ENCODE results near the gene TECR. TPM values are rescaled to one million over a fixed set of nuclear protein-coding genes. Genes with fewer than 3 reads are reported as not detected.
"Not testable (repeated sequence)": the region's sequence is repeated elsewhere in the genome, so short reads cannot be mapped to it uniquely, and the experiment has no call there.

Gene TECR
- total RNA-seq, 1 experiment from 2014 or later: 146 TPM

DNA sequence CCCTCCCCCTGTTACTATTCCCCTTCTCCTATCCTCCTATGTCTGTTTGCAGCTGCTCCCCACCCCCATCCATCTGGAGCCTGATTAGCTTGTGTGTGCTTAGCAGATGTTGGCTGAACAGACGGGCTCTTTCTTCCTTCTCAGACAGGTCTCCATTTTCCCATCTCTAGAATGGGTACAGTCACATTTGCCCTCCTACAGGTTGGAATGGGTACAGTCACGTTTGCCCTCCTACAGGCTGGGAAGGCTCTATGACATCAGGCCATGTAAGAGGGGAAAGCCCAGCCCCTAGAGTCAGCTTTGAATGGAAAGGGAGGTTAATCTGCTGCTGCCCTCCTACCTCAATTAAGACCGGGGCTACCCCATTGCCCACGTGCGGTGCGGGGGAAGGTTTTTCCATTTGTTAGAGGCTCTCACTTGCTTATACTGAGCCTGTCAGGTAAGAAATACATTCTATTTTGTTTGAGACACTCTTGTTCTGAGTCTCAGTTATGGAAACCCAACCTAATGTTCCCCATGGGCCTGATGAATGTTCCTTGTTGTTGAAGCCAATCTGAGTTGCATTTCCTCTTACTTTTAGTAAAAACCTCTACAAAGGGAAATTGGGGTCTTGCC, 51.3 kb downstream of the TECR start:
- DNase-seq (ENCODE audit: low spot score): no peak

DNA sequence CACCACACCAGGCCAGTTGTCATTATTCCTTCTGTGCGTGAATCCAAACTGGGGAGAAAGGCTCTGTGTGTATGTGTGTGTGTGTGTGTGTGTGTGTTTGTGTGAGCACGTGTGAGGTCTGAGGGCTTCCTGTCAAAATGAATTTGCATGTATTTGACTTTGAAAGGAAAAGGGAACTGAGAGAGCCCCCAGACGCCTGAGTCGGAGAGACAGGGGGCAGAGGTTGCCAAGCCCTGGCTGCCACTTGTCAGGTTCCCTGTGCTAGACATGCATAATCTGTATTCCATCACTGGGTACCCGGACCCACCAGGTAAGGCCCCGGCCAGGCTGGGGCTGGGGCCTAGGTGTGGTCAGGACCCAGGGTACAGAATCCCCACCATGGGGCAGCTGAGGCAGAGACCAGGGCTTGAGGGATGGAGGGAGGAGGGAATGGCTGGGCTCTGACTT, 53.5 kb downstream of the TECR start, which contains the start of gene CLEC17A:
Gene CLEC17A (plus strand): TSS at position 191 of the 447 bp plus-strand sequence. CDS start 77 bp downstream, at position 268.
- DNase-seq (ENCODE audit: low spot score): no peak

GRCh38 chr19:14584372-14584771, 55.0 kb downstream of the TECR start:
- not testable (repeated sequence) for DNase-seq (ENCODE audit: low spot score)

DNA sequence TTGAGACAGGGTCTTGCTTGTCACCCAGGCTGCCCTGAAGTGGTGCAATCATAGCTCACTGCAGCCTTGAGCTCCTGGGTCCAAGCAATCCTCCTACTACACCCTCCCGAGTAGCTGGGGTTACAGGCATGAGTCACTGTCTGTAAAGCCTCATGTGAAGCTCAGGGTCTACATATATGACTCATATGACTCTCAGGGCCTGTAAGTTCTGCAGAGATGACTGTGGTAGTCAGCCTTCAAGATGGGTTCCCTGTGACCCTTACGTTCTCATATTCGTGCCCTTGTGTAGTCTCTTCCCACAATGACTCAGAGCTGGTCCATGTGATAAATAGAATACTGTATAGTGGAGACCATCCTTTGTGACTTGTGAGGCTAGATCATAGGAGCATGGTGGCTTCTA, 55.8 kb downstream of the TECR start:
- not testable (repeated sequence) for DNase-seq (ENCODE audit: low spot score)

DNA sequence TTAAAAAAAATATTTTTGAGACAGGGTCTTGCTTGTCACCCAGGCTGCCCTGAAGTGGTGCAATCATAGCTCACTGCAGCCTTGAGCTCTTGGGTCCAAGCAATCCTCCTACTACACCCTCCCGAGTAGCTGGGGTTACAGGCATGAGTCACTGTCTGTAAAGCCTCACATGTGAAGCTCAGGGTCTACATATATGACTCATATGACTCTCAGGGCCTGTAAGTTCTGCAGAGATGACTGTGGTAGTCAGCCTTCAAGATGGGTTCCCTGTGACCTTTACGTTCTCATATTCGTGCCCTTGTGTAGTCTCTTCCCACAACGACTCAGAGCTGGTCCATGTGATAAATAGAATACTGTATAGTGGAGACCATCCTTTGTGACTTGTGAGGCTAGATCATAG, 60.0 kb downstream of the TECR start:
- not testable (repeated sequence) for DNase-seq (ENCODE audit: low spot score)

- DNase-seq (ENCODE audit: low spot score): no peak
Measured at GRCh38 chr19:14595558-14595957, 66.2 kb downstream of the TECR start.

DNA sequence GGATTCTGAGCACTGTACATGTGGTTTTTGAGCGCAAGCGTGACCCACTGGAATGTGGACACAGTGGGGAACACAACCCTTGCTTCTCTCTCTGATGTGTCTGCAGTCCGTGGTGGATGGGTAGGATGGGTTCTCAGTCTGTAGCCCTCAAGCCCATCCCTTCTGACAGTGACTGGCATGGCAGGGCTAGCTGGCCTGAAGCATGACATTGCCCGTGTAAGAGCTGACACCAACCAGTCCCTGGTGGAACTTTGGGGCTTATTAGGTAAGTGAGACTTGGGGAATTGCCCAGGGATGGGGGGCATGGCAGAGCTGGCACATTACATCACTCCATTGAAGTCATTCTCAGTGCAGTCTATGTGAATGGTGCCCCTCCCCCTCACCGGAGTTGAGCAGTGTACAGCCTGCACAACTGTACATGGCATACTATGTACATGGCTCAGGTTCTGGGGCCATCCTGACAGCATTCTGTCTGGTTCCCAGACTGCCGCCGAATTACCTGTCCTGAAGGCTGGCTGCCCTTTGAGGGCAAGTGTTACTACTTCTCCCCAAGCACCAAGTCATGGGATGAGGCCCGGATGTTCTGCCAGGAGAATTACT, 70.3 kb downstream of the TECR start:
- DNase-seq (ENCODE audit: low spot score): no peak

- no peak for DNase-seq (ENCODE audit: low spot score)
Measured at GRCh38 chr19:14603990-14604387, 74.6 kb downstream of the TECR start.

DNA sequence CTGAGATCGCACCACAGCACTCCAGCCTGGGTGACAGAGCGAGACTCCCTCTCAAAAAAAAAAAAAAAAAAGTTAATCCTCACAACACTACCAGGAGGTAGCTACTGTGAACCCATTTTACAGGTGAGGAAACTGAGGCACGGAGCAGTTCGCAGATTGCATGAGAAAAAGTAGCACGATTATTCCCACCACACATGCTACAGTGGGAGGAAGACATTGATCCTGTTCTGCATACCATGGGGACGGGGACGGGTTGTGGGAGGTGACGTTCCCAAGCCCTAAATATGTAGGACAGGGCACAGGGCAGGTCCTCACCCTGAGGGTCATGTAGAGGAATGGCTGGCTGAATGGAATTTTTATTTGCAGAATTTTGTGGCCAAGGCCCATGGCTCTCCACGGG, 77.2 kb downstream of the TECR start:
- no peak for DNase-seq (ENCODE audit: low spot score)

- no peak for DNase-seq (ENCODE audit: low spot score)
Measured at GRCh38 chr19:14611051-14611450, 81.7 kb downstream of the TECR start.

DNA sequence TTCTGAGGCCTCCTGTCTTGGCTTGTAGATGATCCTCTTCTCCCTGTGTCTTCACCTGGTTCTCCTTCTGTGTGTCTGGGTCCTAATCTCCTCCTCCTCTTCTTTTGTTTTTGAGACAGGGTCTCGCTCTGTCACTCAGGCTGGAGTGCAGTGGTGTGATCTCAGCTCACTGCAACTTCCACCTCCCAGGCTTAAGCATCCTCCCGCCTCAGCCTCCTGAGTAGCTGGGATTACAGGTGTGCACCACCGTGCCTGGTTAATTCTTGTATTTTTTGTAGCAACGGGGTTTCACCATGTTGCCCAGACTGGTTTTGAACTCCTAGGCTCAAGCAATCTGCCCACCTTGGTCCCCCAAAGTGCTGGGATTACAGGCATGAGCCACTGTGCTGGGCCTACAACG, 82.8 kb downstream of the TECR start:
- DNase-seq (ENCODE audit: low spot score): not testable (repeated sequence)

GRCh38 chr19:14612657-14613056, 83.3 kb downstream of the TECR start:
- DNase-seq (ENCODE audit: low spot score): no peak

DNA sequence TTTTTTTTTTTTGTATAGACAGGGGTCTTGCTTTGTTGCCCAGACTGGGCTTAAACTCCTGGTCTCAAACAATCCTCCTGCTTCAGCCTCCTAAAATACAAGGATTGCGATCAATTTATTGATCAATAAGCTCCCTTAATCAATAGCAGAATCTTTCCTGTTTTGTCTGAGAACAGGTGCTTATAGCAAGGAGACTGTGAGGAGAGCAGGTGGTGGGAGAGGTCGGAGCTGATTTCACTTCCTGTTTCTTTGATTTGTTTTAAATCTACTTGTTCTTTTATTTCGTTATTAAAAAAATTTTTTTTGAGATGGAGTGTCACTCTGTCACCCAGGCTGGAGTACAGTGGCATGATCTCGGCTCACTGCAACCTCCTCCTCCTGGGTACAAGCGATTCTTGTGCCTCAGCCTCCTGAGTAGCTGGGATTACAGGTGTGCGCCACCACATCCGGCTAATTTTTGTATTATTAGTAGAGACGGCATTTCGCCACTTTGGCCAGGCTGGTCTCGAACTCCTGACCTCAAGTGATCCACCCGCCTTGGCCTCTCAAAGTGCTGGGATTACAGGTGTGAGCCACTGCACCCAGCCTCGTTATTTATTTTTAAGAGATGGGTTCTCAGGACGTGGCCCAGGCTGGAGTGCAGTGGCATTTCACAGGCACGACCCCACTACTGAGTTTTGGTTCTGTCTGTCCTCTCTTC, 84.2 kb downstream of the TECR start:
- not testable (repeated sequence) for DNase-seq (ENCODE audit: low spot score)

GRCh38 chr19:14614099-14614412, 84.7 kb downstream of the TECR start:
- no peak for DNase-seq (ENCODE audit: low spot score)

Small RNA genes lying within 50 kb of the gene (small RNA-seq; reads per million reads assigned to genes)
- gene RN7SL842P: not detected
- gene SNRPGP15: not detected

Other genes starting within 250 kb of the TECR start
- 41.4 and 62.8 TPM in 2 replicates for gene ADGRE5, start 148.2 kb upstream of the TECR start, total RNA-seq (2014; rRNA removed; shearing (Covaris generic))
- gene DDX39A, start 110.3 kb upstream of the TECR start, total RNA-seq (2014; rRNA removed; shearing (Covaris generic)): 185 and 196 TPM in 2 replicates
- 59.9 and 66.9 TPM in 2 replicates for gene PKN1, start 96.3 kb upstream of the TECR start, total RNA-seq (2014; rRNA removed; shearing (Covaris generic))
- gene PTGER1, start 54.2 kb upstream of the TECR start, total RNA-seq (2014; rRNA removed; shearing (Covaris generic)): 0.31 TPM in 1 of 2 replicates, not detected in the other
- gene GIPC1, start 33.5 kb upstream of the TECR start, total RNA-seq (2014; rRNA removed; shearing (Covaris generic)): 296 and 305 TPM in 2 replicates
- gene DNAJB1, start 11.2 kb upstream of the TECR start, total RNA-seq (2014; rRNA removed; shearing (Covaris generic)): 77.7 and 79.9 TPM in 2 replicates
- gene NDUFB7, start 42.5 kb downstream of the TECR start, total RNA-seq (2014; rRNA removed; shearing (Covaris generic)): 482 and 492 TPM in 2 replicates
- gene CLEC17A, start 53.5 kb downstream of the TECR start, total RNA-seq (2014; rRNA removed; shearing (Covaris generic)): not detected in 2 replicates
- gene ADGRE3, start 145.2 kb downstream of the TECR start, total RNA-seq (2014; rRNA removed; shearing (Covaris generic)): not detected in 2 replicates
- 2.3 and 2.6 TPM in 2 replicates for gene ZNF333, start 160.5 kb downstream of the TECR start, total RNA-seq (2014; rRNA removed; shearing (Covaris generic))
- gene ADGRE2, start 249.0 kb downstream of the TECR start, total RNA-seq (2014; rRNA removed; shearing (Covaris generic)): not detected in 2 replicates

Measured in HT-29 (cell line).